HepG2 (cell line): ENCODE data around the gene TRIM69. TPM values are rescaled to one million over a fixed set of nuclear protein-coding genes. Genes with fewer than 3 reads are reported as not detected.
A peak's percentile ranks its signal among the peaks of the same experiment; 100 is the strongest.

Experiments
- FOXK2 ChIP-seq: fragments of 450-650 bp; IDR thresholded peaks from 2 replicates; pipeline ENCODE4 v1.6.1; 2016
- GABPB1 ChIP-seq: IDR thresholded peaks from 2 replicates; pipeline ENCODE4 v1.6.1; 2016; ENCODE audit warnings: mild to moderate bottlenecking, missing genetic modification reagents, moderate library complexity, missing compliant biosample characterization
- MED1 ChIP-seq: sonication (generic); formaldehyde crosslinking; IDR thresholded peaks from 2 replicates; pipeline ENCODE4 v1.4.0; 2020; ENCODE audit warnings: missing genetic modification reagents
- MYC ChIP-seq: sonication (generic); formaldehyde crosslinking; IDR thresholded peaks from 2 replicates; pipeline ENCODE4 v1.9.0; 2021; ENCODE audit warnings: missing genetic modification reagents, borderline replicate concordance
- SP5 ChIP-seq: IDR thresholded peaks from 2 replicates; pipeline ENCODE4 v1.6.1; 2016; ENCODE audit warnings: low read depth, borderline replicate concordance
- YEATS2 ChIP-seq: sonication (generic); formaldehyde crosslinking; IDR thresholded peaks from 2 replicates; pipeline ENCODE4 v1.4.0; 2020; ENCODE audit warnings: missing genetic modification reagents, borderline replicate concordance
- ZNF12 ChIP-seq: sonication (generic); formaldehyde crosslinking; IDR thresholded peaks from 2 replicates; pipeline ENCODE4 v1.5.0; 2020; ENCODE audit warnings: missing genetic modification reagents
- ZNF264 ChIP-seq: sonication (generic); formaldehyde crosslinking; IDR thresholded peaks from 2 replicates; pipeline ENCODE4 v1.4.0; 2020; ENCODE audit warnings: missing genetic modification reagents
- ZNF678 ChIP-seq: sonication (generic); formaldehyde crosslinking; IDR thresholded peaks from 2 replicates; pipeline ENCODE4 v1.4.0; 2020; ENCODE audit warnings: mild to moderate bottlenecking, missing genetic modification reagents
- ZSCAN30 ChIP-seq: sonication (generic); formaldehyde crosslinking; IDR thresholded peaks from 2 replicates; pipeline ENCODE4 v1.5.0; 2020; ENCODE audit warnings: mild to moderate bottlenecking, missing genetic modification reagents
- polyA plus RNA-seq, 8 experiments: library from polyadenylated mRNA; depleted of rRNA in 3 of 8; stranded (reverse) in 7 of 8; unstranded in 1 of 8; fragments of >200 nt; fragmentation: Illumina TruSeq in 4 of 8; extraction: Trizol in 4 of 8; gene quantifications; 2 replicates each; pipeline versions ENCODE4 v1.2.1 to v1.2.3, GENCODE V29; 2011 to 2016; ENCODE audit warnings: low read depth in 4 of 8, missing spikeins in 1 of 8, mixed read lengths in 1 of 8; ENCODE audit not compliant: insufficient read depth in 1 of 8
- total RNA-seq, 5 experiments: library from RNA; depleted of rRNA; stranded (reverse); fragments of >200 nt; fragmentation: Illumina TruSeq; extraction: Trizol; gene quantifications; 2 replicates each; pipeline ENCODE4 v1.2.3, GENCODE V29; 2016; ENCODE audit warnings: low read depth in 1 of 5
- TF ChIP-seq, protein P1 (sequence below): IDR thresholded peaks from 2 replicates; pipeline ENCODE4 v1.6.1; 2016; ENCODE audit warnings: low read depth, missing genetic modification reagents, missing compliant biosample characterization
- TF ChIP-seq, protein P2 (sequence below): sonication (generic); formaldehyde crosslinking; IDR thresholded peaks from 2 replicates; pipeline ENCODE4 v1.4.0; 2020; ENCODE audit warnings: missing genetic modification reagents
- TF ChIP-seq, protein P3 (sequence below): fragments of 450-650 bp; IDR thresholded peaks from 2 replicates; pipeline ENCODE4 v1.6.1; 2016
- TF ChIP-seq, protein P4 (sequence below), 2 experiments: fragments of 450-650 bp in 1 of 2; sonication (generic) in 1 of 2; formaldehyde crosslinking; IDR thresholded peaks; 2 replicates each; pipeline versions ENCODE4 v1.5.0 to v1.8.0; 2020 to 2022; ENCODE audit warnings: mild to moderate bottlenecking in 1 of 2, missing genetic modification reagents in 1 of 2

The TRIM69 gene
- total and polyA plus RNA-seq, 2 of the 13 experiments (the other 11 are each of a cell fraction or from before 2014, with no cell fraction given), result 2.6 to 3.2 TPM

DNA sequence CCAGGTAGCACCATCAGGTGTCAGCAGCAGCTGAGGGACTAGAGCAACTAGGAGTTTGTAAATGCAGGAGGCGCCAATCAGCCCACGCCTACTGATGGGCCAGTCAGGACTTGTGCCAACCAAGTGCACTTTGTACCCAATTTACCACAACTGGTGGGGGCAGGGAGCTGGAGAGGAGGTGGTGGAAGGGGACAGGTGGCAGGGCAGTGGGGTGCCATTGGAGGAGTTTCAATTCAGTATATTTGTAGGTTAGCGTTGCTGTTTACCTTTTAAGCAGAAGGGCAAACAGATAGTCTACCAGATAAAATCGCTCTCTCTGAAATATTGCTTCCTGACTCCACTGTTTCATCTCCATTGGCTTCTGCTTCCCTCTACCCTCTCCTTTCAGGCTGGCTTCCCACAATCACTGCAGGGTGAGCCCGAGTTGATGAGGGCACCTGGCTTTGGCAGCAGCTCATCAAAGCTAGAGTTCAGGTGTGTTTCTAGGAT, 75.7 kb downstream of the TRIM69 start (continued):
- TF ChIP-seq, protein P1, sequence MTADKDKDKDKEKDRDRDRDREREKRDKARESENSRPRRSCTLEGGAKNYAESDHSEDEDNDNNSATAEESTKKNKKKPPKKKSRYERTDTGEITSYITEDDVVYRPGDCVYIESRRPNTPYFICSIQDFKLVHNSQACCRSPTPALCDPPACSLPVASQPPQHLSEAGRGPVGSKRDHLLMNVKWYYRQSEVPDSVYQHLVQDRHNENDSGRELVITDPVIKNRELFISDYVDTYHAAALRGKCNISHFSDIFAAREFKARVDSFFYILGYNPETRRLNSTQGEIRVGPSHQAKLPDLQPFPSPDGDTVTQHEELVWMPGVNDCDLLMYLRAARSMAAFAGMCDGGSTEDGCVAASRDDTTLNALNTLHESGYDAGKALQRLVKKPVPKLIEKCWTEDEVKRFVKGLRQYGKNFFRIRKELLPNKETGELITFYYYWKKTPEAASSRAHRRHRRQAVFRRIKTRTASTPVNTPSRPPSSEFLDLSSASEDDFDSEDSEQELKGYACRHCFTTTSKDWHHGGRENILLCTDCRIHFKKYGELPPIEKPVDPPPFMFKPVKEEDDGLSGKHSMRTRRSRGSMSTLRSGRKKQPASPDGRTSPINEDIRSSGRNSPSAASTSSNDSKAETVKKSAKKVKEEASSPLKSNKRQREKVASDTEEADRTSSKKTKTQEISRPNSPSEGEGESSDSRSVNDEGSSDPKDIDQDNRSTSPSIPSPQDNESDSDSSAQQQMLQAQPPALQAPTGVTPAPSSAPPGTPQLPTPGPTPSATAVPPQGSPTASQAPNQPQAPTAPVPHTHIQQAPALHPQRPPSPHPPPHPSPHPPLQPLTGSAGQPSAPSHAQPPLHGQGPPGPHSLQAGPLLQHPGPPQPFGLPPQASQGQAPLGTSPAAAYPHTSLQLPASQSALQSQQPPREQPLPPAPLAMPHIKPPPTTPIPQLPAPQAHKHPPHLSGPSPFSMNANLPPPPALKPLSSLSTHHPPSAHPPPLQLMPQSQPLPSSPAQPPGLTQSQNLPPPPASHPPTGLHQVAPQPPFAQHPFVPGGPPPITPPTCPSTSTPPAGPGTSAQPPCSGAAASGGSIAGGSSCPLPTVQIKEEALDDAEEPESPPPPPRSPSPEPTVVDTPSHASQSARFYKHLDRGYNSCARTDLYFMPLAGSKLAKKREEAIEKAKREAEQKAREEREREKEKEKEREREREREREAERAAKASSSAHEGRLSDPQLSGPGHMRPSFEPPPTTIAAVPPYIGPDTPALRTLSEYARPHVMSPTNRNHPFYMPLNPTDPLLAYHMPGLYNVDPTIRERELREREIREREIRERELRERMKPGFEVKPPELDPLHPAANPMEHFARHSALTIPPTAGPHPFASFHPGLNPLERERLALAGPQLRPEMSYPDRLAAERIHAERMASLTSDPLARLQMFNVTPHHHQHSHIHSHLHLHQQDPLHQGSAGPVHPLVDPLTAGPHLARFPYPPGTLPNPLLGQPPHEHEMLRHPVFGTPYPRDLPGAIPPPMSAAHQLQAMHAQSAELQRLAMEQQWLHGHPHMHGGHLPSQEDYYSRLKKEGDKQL, result 0 out of 2 replicates have a peak, but pooled peaks have one; percentile 57
- TF ChIP-seq ZNF12, result 0 out of 2 replicates have a peak, but pooled peaks have one; percentile 48
- no peak for TF ChIP-seq ZSCAN30 (CRISPR knock-in tag)
- TF ChIP-seq MED1 (CRISPR knock-in tag), result peak; percentile 81; the same call in 1 of the 2 replicates
- peak; percentile 74 for TF ChIP-seq SP5
- TF ChIP-seq, protein P2, sequence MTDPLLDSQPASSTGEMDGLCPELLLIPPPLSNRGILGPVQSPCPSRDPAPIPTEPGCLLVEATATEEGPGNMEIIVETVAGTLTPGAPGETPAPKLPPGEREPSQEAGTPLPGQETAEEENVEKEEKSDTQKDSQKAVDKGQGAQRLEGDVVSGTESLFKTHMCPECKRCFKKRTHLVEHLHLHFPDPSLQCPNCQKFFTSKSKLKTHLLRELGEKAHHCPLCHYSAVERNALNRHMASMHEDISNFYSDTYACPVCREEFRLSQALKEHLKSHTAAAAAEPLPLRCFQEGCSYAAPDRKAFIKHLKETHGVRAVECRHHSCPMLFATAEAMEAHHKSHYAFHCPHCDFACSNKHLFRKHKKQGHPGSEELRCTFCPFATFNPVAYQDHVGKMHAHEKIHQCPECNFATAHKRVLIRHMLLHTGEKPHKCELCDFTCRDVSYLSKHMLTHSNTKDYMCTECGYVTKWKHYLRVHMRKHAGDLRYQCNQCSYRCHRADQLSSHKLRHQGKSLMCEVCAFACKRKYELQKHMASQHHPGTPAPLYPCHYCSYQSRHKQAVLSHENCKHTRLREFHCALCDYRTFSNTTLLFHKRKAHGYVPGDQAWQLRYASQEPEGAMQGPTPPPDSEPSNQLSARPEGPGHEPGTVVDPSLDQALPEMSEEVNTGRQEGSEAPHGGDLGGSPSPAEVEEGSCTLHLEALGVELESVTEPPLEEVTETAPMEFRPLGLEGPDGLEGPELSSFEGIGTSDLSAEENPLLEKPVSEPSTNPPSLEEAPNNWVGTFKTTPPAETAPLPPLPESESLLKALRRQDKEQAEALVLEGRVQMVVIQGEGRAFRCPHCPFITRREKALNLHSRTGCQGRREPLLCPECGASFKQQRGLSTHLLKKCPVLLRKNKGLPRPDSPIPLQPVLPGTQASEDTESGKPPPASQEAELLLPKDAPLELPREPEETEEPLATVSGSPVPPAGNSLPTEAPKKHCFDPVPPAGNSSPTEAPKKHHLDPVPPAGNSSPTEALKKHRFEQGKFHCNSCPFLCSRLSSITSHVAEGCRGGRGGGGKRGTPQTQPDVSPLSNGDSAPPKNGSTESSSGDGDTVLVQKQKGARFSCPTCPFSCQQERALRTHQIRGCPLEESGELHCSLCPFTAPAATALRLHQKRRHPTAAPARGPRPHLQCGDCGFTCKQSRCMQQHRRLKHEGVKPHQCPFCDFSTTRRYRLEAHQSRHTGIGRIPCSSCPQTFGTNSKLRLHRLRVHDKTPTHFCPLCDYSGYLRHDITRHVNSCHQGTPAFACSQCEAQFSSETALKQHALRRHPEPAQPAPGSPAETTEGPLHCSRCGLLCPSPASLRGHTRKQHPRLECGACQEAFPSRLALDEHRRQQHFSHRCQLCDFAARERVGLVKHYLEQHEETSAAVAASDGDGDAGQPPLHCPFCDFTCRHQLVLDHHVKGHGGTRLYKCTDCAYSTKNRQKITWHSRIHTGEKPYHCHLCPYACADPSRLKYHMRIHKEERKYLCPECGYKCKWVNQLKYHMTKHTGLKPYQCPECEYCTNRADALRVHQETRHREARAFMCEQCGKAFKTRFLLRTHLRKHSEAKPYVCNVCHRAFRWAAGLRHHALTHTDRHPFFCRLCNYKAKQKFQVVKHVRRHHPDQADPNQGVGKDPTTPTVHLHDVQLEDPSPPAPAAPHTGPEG (CRISPR knock-in tag), result 0 out of 2 replicates have a peak, but pooled peaks have one; percentile 13
- 0 out of 2 replicates have a peak, but pooled peaks have one; percentile 31 for TF ChIP-seq ZNF264 (CRISPR knock-in tag)
- TF ChIP-seq YEATS2 (CRISPR knock-in tag), result 0 out of 2 replicates have a peak, but pooled peaks have one; percentile 20
- TF ChIP-seq FOXK2, result peak; percentile 65; the same call in 1 of the 2 replicates
- peak; percentile 38; the same call in 1 of the 2 replicates for TF ChIP-seq MYC (CRISPR knock-in tag)
- TF ChIP-seq, protein P3, sequence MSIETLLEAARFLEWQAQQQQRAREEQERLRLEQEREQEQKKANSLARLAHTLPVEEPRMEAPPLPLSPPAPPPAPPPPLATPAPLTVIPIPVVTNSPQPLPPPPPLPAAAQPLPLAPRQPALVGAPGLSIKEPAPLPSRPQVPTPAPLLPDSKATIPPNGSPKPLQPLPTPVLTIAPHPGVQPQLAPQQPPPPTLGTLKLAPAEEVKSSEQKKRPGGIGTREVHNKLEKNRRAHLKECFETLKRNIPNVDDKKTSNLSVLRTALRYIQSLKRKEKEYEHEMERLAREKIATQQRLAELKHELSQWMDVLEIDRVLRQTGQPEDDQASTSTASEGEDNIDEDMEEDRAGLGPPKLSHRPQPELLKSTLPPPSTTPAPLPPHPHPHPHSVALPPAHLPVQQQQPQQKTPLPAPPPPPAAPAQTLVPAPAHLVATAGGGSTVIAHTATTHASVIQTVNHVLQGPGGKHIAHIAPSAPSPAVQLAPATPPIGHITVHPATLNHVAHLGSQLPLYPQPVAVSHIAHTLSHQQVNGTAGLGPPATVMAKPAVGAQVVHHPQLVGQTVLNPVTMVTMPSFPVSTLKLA, result no peak
- no peak for TF ChIP-seq ZNF678
- peak; percentile 33; the same call in 1 of the 2 replicates for TF ChIP-seq GABPB1 (CRISPR knock-in tag)
- TF ChIP-seq, protein P4, sequence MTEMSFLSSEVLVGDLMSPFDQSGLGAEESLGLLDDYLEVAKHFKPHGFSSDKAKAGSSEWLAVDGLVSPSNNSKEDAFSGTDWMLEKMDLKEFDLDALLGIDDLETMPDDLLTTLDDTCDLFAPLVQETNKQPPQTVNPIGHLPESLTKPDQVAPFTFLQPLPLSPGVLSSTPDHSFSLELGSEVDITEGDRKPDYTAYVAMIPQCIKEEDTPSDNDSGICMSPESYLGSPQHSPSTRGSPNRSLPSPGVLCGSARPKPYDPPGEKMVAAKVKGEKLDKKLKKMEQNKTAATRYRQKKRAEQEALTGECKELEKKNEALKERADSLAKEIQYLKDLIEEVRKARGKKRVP (CRISPR knock-in tag; IDR thresholded peaks at IDR 0.05), result peak in 1 of 2 experiments; percentile 42; a peak in 1 of 4 replicates
